Vagina (tissue), 2 donors: ENCODE results near the gene DDX20.

Experiments
- POLR2A ChIP-seq, 2 donors: fragments of 450-650 bp; IDR thresholded peaks; one replicate each; pipeline ENCODE4 v1.6.1; 2017; ENCODE audit warnings: antibody characterized with exemption in 2 of 2, mild to moderate bottlenecking in 2 of 2, moderate library complexity in 2 of 2
- TF ChIP-seq, protein P1 (sequence below), 3 experiments: fragments of 450-650 bp in 2 of 3; fragments of 200-600 bp in 1 of 3; sonication (generic) in 1 of 3; IDR thresholded peaks; one replicate each; pipeline ENCODE4 v1.5.1; 2017 to 2019; ENCODE audit warnings: antibody characterized with exemption in 3 of 3, mild to moderate bottlenecking in 2 of 3, moderate library complexity in 2 of 3

DNA sequence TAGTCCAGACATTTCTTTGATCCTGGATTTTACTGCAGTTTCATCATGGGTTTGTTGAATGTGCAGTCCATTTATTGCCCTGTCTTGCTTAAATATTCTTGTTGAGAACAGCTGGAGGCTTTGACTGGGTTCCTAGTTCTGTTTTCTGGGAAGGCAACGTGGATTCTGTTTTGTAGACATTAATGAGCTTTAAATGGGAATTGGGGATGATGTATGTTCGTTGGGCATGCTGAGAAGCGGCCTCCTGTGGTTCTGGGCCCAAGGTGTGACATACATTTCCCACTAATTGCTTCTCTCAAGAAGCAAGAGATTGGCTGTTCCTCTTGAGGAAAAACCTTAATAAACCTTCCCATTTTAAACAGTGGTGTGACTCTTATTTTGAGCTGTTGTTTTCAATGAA lies 39.4 kb upstream of the DDX20 start:
- TF ChIP-seq, protein P1, sequence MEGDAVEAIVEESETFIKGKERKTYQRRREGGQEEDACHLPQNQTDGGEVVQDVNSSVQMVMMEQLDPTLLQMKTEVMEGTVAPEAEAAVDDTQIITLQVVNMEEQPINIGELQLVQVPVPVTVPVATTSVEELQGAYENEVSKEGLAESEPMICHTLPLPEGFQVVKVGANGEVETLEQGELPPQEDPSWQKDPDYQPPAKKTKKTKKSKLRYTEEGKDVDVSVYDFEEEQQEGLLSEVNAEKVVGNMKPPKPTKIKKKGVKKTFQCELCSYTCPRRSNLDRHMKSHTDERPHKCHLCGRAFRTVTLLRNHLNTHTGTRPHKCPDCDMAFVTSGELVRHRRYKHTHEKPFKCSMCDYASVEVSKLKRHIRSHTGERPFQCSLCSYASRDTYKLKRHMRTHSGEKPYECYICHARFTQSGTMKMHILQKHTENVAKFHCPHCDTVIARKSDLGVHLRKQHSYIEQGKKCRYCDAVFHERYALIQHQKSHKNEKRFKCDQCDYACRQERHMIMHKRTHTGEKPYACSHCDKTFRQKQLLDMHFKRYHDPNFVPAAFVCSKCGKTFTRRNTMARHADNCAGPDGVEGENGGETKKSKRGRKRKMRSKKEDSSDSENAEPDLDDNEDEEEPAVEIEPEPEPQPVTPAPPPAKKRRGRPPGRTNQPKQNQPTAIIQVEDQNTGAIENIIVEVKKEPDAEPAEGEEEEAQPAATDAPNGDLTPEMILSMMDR (IDR thresholded peaks at IDR 0.05): no peak
- TF ChIP-seq POLR2A (IDR thresholded peaks at IDR 0.05): no peak
